ENCODE results near the gene S100PBP. TPM values are rescaled to one million over a fixed set of nuclear protein-coding genes. Genes with fewer than 3 reads are reported as not detected.
"Not testable (repeated sequence)": the region's sequence is repeated elsewhere in the genome, so short reads cannot be mapped to it uniquely, and the experiment has no call there.

S100PBP gene
- total and polyA plus RNA-seq, 2 donors (not counting 3 experiments of a cell fraction or from before 2014, with no cell fraction given) = 15.4 to 38.6 TPM

GRCh38 chr1:32804460-32804859 lies 13.0 kb upstream of the S100PBP start:
- H3K9ac ChIP-seq (replicated peaks; ENCODE audit: extremely low read depth, insufficient read depth, low read length); H3K27me3 ChIP-seq (ENCODE audit: control insufficient read depth in 2 of 2, insufficient read depth in 2 of 2, low read length in 2 of 2); intact Hi-C loops (cut with micrococcal nuclease); H4K20me1 ChIP-seq (replicated peaks; ENCODE audit: control insufficient read depth, extremely low read depth, insufficient read depth, low read length); DNase-seq (ENCODE audit: low read depth, low spot score); POLR2A ChIA-PET; H3K27ac ChIP-seq (ENCODE audit: insufficient read depth, low read depth, low read length); CTCF ChIA-PET; FAIRE-seq; dilution Hi-C loops (cut with MboI; ENCODE audit: extremely low pct_ligation_motif_present, low sequenced_read_pairs); H2AFZ ChIP-seq (ENCODE audit: low read depth, low read length); H3K4me3 ChIP-seq (replicated peaks in 1 of 3; ENCODE audit: insufficient read depth in 1 of 3, low read depth in 1 of 3, low read length in 3 of 3); H3K4me1 ChIP-seq (ENCODE audit: control insufficient read depth, extremely low read depth, insufficient read depth, low read length); H3K9me3 ChIP-seq (replicated peaks; ENCODE audit: control insufficient read depth, insufficient read depth, low read length); H3K36me3 ChIP-seq (ENCODE audit: control insufficient read depth in 2 of 2, extremely low read depth in 1 of 2, insufficient read depth in 2 of 2, low read length in 2 of 2); H3K4me2 ChIP-seq (ENCODE audit: insufficient read depth, low read length); BruUV-seq (replicated peaks); H3K9me1 ChIP-seq (replicated peaks; ENCODE audit: control insufficient read depth, extremely low read depth, insufficient read depth, low read length): not testable (repeated sequence)
- peaks cover 27% of the 10 kb centered on the region for H3K79me2 ChIP-seq (ENCODE audit: control insufficient read depth, insufficient read depth, low read length)

GRCh38 chr1:32806290-32806689 lies 11.2 kb upstream of the S100PBP start:
- Histone ChIP-seq H3K36me3 (ENCODE audit: control insufficient read depth in 2 of 2, extremely low read depth in 1 of 2, insufficient read depth in 2 of 2, low read length in 2 of 2) (peaks cover 11 to 13% of the 10 kb centered on the region in 2 experiments), H3K27me3 (ENCODE audit: control insufficient read depth in 2 of 2, insufficient read depth in 2 of 2, low read length in 2 of 2) (no peaks in the 10 kb centered on the region)
- CTCF ChIA-PET = no interaction called here

More at GRCh38 chr1:32806290-32806689, 11.2 kb upstream of the S100PBP start:
- H3K4me2 ChIP-seq (ENCODE audit: insufficient read depth, low read length) = no peak overlapping the region
- no peaks in the 10 kb centered on the region for H3K4me1 ChIP-seq (ENCODE audit: control insufficient read depth, extremely low read depth, insufficient read depth, low read length)
- no peak overlapping the region for H3K9ac ChIP-seq (replicated peaks; ENCODE audit: extremely low read depth, insufficient read depth, low read length)
- H3K9me3 ChIP-seq (replicated peaks; ENCODE audit: control insufficient read depth, insufficient read depth, low read length) = no peaks in the 10 kb centered on the region
- H3K27ac ChIP-seq (ENCODE audit: insufficient read depth, low read depth, low read length) = no peak overlapping the region
- dilution Hi-C loops (cut with MboI; ENCODE audit: extremely low pct_ligation_motif_present, low sequenced_read_pairs) = no loop called here
- POLR2A ChIA-PET = no interaction called here
- H4K20me1 ChIP-seq (replicated peaks; ENCODE audit: control insufficient read depth, extremely low read depth, insufficient read depth, low read length) = no peaks in the 10 kb centered on the region
- H3K9me1 ChIP-seq (replicated peaks; ENCODE audit: control insufficient read depth, extremely low read depth, insufficient read depth, low read length) = no peaks in the 10 kb centered on the region
- intact Hi-C loops (cut with micrococcal nuclease) = no loop called here
- no peak for FAIRE-seq
- H3K4me3 ChIP-seq (replicated peaks in 1 of 3; ENCODE audit: insufficient read depth in 1 of 3, low read depth in 1 of 3, low read length in 3 of 3) = no peak overlapping the region
- no peak overlapping the region for H2AFZ ChIP-seq (ENCODE audit: low read depth, low read length)
- no peak for TF ChIP-seq MAX (IDR thresholded peaks at IDR 0.05; ENCODE audit: insufficient read depth, insufficient read length)
- TF ChIP-seq POLR2AphosphoS5 (IDR thresholded peaks at IDR 0.05; ENCODE audit: insufficient read depth, low read depth, low read length) = no peak
- TF ChIP-seq GATA2 (IDR thresholded peaks at IDR 0.05; ENCODE audit: insufficient read depth, insufficient read length, low read depth, low read length) = no peak
- TF ChIP-seq POLR2A (IDR thresholded peaks at IDR 0.05; ENCODE audit: low read depth, low read length) = no peak
- no peak for TF ChIP-seq JUN (IDR thresholded peaks at IDR 0.05; ENCODE audit: borderline replicate concordance, insufficient read depth, insufficient read length, low read depth)
- TF ChIP-seq EZH2 (IDR thresholded peaks at IDR 0.05; ENCODE audit: borderline replicate concordance, low read depth, low read length, severe bottlenecking) = no peak
- no peak for TF ChIP-seq CTCF (IDR thresholded peaks at IDR 0.05; ENCODE audit: extremely low read depth in 1 of 2, insufficient read depth in 1 of 2, low read depth in 1 of 2, low read length in 2 of 2)
- TF ChIP-seq FOS (IDR thresholded peaks at IDR 0.05; ENCODE audit: borderline replicate concordance, insufficient read depth, low read length) = no peak
- no peak for TF ChIP-seq MYC (IDR thresholded peaks at IDR 0.05; ENCODE audit: low read depth, low read length)
- BruUV-seq (replicated peaks) = no TSS peak
- peaks cover 30% of the 10 kb centered on the region for H3K79me2 ChIP-seq (ENCODE audit: control insufficient read depth, insufficient read depth, low read length)
- DNase-seq (ENCODE audit: low read depth, low spot score) = no peak
